CD4-positive, alpha-beta T cell treated with Interleukin-6 for 4 hours (primary cell): Measurements from ENCODE around the gene PDZK1.
A peak's percentile ranks its signal among the peaks of the same experiment; 100 is the strongest.
"Not testable (repeated sequence)": the region's sequence is repeated elsewhere in the genome, so short reads cannot be mapped to it uniquely, and the experiment has no call there.

Experiments used
- DNase-seq: peaks from one replicate; pipeline ENCODE4 v3.0.0-alpha.2; 2020; ENCODE audit warnings: mixed read lengths

Gene PDZK1

GRCh38 chr1:145707183-145707867 is at the start of gene PDZK1:
TSS of gene PDZK1 (minus strand) at chr1:145707368. CDS start at chr1:145688021, 19,347 bp downstream.
- DNase-seq: no peak

DNA sequence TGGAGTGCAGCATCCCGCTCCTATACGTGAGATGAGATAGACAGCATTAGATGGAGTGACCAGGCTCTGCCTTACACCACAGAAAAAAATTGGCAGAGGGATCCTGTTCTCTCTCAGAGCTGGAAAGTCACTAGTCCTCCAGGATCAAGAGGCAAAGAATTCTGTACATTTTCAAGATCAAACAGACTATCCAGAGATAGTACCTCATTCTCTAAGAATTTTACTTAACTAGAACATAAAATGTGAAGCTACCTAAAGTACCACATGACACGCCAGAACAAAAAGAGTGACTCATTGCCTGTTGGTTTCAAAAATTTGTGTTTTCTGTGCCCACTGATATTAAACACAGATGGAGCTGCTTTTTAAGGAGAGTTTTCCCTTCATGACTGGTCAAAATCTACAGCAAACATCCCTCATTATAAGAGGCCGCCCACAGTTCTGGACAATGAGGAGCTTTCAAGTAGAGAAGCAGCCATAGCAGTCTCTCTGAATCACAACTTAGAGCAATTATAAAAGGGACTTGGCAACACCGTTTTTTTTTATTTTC is 44.4 kb upstream of the PDZK1 start:
- no peak for DNase-seq

GRCh38 chr1:145750426-145750825 is 43.3 kb upstream of the PDZK1 start:
- DNase-seq: no peak

DNA sequence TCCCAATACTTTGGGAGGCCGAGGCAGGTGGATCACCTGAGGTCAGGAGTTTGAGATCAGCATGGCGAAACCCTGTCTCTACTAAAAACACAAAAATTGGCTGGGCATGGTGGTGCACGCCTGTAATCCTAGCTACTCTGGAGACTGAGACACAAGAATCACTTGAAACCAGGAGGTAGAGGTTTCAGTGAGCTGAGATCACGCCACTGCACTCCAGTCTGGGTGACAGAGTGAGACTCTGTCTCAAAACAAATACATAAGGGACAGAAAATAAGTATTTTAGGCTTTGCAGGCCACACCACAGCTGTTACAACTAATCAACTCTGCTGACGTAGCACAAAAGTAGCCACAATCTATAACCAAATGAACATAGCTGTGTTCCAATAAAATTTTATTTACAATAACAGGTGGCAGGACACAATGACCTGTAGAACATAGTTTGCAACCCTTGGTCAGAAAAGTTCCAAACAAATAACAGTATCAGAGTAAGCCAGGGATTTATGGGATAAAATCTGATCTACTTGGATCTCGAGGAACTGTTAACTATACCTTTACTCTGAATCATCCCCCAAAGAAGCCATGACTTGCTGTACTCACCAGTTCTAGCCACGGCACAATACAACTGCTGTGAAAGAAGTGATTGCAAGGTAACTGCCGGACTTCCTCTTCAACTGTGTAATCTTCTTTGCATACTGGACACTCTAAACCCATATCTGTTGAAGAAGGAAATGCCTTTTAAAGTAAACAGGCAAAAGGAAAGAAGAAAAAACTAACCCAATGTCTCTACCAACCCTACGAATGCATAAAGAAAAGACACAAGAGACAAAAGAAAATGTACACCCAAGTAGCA is 40.5 kb upstream of the PDZK1 start:
- no peak for DNase-seq

GRCh38 chr1:145740269-145740668 is 33.1 kb upstream of the PDZK1 start:
- no peak for DNase-seq

GRCh38 chr1:145736191-145736590 is 29.0 kb upstream of the PDZK1 start:
- DNase-seq: no peak

GRCh38 chr1:145730900-145731299 is 23.7 kb upstream of the PDZK1 start:
- DNase-seq: no peak

DNA sequence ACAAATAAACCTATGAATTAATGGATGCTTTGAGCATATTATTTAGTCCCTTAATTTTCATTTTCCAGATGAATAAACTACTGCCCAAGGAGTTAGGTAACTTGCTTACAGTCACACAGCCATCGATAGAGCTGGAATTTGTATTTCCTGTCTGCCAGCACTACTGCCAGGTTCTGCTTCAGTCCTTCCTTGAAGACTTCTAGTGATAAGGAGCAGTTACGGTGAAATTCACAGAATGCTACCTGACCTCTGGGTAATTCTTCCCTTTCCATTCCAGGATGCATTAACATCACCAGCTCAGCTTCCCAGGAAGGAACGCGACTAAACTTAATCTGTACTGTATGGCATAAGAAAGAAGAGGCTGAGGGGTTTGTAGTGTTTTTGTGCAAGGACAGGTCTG is 23.3 kb upstream of the PDZK1 start:
- DNase-seq: no peak

DNA sequence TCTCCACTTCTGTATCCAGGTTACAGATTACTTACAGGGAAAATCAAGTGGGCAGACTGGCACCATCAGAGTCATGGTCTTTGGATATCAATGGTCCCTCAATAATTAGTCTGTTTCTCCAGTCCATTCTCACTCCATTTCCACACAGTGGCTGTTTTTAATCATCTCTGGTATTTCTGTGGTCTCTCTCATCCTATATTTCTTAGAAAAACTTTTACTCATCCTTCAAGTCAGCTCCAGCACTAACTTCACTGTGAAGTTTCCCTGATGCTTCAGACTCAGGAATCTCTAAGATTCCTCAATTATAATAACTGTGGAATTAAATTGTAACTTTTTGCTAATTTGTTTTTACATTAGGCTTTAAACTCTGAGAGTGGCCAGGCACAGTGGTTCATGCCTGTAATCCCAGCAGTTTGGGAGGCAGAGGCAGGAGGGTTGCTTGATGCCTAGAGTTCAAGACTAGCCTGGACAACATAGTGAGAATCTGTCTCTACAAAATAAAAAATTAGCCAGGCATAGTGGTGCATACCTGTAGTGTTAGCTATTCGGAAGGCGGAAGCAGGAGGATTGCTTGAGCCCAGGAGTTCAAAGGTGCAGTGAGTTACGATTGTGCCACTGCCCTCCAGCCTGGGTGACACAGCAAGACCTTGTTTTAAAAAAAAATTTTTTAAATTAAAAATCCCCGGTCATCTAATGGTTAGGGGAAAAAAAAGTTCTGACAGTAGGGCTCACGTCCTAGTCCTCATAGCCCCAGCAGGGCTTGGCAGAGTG is 22.7 kb upstream of the PDZK1 start:
- no peak for DNase-seq

DNA sequence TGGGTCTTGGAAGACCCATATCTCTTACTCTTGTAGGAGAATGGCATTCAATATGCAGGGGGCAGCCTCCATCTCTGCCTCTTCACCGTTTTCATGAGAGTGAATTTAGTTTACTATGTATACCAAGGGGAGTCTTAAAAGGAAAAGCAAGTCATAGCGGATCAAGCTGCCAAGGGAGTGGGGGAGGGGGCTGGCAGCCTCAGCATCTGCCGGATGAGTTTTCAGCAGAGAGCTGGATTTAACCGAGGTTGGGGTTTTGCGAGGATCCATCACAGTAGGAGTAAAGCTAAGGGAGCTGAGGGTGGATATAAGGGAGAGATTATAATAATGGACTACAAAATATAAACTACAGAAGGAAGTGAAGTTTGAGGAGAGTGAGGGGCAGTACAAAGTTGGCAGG is 22.0 kb upstream of the PDZK1 start:
- DNase-seq: no peak

DNA sequence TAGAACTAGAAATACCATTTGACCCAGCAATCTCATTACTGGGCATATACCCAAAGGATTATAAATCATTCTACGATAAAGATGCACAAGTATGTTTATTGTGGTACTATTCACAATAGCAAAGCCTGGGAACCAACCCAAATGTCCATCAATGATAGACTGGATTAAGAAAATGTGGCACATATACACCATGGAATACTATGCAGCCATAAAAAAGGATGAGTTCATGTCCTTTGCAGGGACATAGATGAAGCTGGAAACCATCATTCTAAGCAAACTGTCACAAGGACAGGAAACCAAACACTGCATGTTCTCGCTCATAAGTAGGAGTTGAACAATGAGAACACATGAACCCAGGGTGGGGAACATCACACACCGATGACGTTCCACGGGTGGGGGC is 19.0 kb upstream of the PDZK1 start:
- DNase-seq: not testable (repeated sequence)

- peak; percentile 68 for DNase-seq
Measured at GRCh38 chr1:145720878-145721671, 13.9 kb upstream of the PDZK1 start.

DNA sequence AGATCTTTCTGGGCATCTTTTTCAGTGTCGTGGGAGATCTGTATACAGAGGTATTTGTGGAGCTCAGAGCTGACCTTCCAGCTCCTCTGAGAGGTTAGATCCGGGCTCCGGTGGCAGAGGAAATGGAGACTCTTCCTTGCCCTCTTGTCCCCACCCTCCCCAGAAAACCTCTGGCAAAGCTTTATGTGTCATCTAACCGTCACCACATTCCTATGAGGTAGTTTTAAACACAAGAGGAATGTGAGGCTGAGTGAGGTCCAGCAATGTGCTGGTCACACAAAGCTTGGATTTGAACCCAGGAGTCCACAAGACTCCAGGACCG is 13.3 kb upstream of the PDZK1 start:
- DNase-seq: no peak

GRCh38 chr1:145719230-145720079 is 12.3 kb upstream of the PDZK1 start, which contains the start of gene CD160:
TSS of gene CD160 (plus strand) at chr1:145719499. CDS start at chr1:145728328, 8,829 bp downstream.
- no peak for DNase-seq

DNA sequence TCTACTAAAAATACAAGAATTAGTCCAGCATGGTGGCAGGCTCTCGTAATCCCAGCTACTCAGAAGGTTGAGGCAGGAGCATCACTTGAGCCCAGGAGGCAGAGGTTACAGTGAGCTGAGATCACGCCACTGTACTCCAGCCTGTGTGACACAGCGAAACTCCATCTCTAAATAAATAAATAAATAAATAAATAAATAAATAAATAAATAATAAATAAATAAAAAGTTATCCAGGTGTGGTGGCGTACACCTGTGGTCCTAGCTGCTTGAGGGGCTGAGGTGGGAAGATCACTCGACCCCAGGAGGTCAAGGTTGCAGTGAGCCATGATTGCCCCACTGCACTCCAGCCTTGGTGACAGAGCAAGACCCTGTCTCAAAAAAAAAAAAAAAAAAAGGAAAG is 11.3 kb upstream of the PDZK1 start:
- not testable (repeated sequence) for DNase-seq

- DNase-seq: no peak
Measured at GRCh38 chr1:145717833-145718232, 10.7 kb upstream of the PDZK1 start.

- DNase-seq: no peak
Measured at GRCh38 chr1:145716641-145717345, 9.6 kb upstream of the PDZK1 start.

GRCh38 chr1:145714524-145715111 is 7.5 kb upstream of the PDZK1 start:
- DNase-seq: no peak

GRCh38 chr1:145711213-145711651 is 4.1 kb upstream of the PDZK1 start:
- no peak for DNase-seq
